GM10266 (cell line): ENCODE results near the gene ABI3BP.
A peak's percentile ranks its signal among the peaks of the same experiment; 100 is the strongest.

Experiments
- DNase-seq: peaks from one replicate; pipeline ENCODE4 v3.0.0; 2012; ENCODE audit errors: extremely low spot score
- TF ChIP-seq, protein P1 (sequence below): IDR thresholded peaks from 2 replicates; pipeline ENCODE4 v1.5.1; 2012; ENCODE audit warnings: mild to moderate bottlenecking, low read depth; ENCODE audit not compliant: control insufficient read depth, insufficient read depth; ENCODE audit errors: missing control alignments

Gene ABI3BP

DNA sequence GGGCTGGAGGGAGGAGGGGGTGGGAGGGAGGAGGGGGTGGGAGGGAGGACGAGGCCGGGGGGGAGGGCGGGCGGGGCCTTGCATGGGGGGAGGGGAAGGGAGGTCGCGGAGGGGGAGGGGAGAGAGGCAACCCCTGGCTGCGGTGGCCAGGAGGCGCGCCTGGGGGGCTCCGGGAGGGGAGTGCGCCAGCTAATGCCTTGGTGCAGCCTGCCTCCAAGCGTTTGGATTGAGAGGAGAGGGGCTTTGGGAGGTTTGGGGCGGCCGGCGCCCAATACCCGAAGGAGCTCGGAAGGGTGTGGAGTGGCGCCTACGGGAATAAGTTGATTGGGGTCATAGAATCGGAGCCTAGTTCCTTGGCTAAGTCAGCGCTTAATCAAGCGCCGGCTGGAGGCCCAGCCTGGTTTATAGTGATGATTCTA is 283.4 kb downstream of the ABI3BP start:
- TF ChIP-seq, protein P1, sequence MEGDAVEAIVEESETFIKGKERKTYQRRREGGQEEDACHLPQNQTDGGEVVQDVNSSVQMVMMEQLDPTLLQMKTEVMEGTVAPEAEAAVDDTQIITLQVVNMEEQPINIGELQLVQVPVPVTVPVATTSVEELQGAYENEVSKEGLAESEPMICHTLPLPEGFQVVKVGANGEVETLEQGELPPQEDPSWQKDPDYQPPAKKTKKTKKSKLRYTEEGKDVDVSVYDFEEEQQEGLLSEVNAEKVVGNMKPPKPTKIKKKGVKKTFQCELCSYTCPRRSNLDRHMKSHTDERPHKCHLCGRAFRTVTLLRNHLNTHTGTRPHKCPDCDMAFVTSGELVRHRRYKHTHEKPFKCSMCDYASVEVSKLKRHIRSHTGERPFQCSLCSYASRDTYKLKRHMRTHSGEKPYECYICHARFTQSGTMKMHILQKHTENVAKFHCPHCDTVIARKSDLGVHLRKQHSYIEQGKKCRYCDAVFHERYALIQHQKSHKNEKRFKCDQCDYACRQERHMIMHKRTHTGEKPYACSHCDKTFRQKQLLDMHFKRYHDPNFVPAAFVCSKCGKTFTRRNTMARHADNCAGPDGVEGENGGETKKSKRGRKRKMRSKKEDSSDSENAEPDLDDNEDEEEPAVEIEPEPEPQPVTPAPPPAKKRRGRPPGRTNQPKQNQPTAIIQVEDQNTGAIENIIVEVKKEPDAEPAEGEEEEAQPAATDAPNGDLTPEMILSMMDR = no peak
- DNase-seq = peak; percentile 15

- TF ChIP-seq, protein P1 = no peak
- DNase-seq = peak; percentile 97
Measured at GRCh38 chr3:100708989-100709841, 284.0 kb downstream of the ABI3BP start, which contains the start of gene TFG. Gene TFG, plus strand, starts transcription at chr3:100709494. Its CDS starts 4,192 bp downstream, at chr3:100713686.

DNA sequence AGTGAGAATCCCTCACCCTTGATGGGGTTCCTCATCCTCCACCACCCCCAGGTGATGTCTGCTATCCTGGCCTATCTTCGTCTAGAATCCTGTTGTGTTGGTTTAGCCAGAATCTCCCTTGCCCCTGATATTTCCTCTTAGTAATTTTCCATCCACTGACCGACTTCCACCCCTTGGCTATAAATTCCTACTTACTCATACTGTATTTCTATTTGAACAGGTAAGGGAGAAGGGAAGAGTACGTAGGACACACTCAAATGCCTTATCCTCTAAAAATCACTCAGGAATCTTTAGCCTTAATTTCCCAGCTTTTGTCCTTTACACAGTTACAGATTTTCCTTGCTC is 284.6 kb downstream of the ABI3BP start:
- TF ChIP-seq, protein P1 = no peak
- no peak for DNase-seq

DNA sequence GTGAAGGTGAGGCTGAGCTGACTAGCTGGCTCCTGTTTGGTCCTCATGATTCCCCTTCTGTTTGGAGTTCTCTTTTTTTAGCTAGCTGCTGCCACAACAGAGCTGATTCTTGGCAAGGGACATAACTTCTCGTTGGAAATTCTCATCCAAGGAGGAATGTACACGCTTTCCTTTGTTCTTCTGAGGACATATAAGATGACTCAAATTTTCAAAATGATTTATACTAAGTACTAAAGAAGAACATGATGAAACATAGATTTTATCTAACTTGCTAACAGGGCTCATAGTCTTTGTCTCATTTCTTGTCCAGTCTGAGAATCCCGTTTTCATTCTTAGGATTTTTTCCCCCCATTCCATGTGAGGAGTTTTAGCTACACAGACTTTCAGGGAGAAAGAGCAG is 286.9 kb downstream of the ABI3BP start:
- no peak for DNase-seq
- TF ChIP-seq, protein P1 = no peak

GRCh38 chr3:100703865-100704264 is 289.4 kb downstream of the ABI3BP start:
- TF ChIP-seq, protein P1 = no peak
- no peak for DNase-seq

- TF ChIP-seq, protein P1 = no peak
- DNase-seq = no peak
Measured at GRCh38 chr3:100702980-100703345, 290.3 kb downstream of the ABI3BP start.
